ENCODE results near the gene BCL2.

The BCL2 gene

DNA sequence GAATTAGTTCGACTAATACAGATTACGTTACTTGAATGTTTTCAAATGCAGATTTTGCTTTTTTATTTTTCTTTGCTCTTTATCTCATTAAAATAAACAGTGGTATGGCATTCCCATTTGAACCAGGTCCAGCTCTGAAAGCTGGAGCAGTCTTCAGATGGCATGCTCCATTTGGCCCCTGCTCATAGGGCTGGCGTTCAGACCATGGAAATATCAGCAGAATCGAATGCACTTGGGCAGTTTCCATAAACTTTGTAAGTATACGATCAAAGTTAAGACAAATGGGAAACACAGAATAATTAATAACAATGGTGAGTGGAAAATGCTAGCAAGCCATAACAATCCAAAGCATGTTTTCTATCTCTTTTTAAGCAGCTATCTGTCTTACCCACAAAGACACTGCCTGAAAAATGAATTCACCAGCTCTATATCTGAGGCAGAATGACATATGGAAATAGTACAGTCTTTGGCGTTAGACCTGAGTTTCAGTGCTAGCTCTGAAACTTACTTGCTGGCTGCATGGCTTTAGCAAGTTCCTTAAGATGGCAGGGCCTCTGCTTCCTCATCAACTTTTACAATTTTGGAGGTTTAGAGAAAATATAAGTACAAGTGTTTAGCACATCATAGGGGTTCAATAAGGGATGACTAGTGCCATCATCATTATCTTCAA lies 131.6 kb downstream of the BCL2 start:
- DNase-seq (ENCODE audit: extremely low read depth, low read depth) = no peak
- TF ChIP-seq, protein P1, sequence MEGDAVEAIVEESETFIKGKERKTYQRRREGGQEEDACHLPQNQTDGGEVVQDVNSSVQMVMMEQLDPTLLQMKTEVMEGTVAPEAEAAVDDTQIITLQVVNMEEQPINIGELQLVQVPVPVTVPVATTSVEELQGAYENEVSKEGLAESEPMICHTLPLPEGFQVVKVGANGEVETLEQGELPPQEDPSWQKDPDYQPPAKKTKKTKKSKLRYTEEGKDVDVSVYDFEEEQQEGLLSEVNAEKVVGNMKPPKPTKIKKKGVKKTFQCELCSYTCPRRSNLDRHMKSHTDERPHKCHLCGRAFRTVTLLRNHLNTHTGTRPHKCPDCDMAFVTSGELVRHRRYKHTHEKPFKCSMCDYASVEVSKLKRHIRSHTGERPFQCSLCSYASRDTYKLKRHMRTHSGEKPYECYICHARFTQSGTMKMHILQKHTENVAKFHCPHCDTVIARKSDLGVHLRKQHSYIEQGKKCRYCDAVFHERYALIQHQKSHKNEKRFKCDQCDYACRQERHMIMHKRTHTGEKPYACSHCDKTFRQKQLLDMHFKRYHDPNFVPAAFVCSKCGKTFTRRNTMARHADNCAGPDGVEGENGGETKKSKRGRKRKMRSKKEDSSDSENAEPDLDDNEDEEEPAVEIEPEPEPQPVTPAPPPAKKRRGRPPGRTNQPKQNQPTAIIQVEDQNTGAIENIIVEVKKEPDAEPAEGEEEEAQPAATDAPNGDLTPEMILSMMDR (IDR thresholded peaks at IDR 0.05; ENCODE audit: low read depth, low read length) = no peak

DNA sequence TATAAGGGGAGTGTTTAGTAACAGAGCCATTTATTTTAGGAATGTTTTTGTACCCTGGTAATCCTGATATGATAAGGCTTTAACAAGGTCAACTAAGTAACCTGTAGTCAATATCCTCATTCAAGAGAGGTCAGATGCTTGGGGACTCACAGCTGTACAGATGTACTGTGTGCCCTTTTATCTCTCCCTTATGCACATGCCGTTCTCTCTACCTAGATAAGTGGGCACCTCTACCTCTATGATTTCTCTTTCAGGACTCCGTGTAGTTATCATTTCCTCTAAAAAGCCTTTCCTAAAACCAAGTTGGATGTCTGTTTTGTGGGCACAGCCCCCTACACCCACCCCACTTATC lies 132.4 kb downstream of the BCL2 start:
- TF ChIP-seq, protein P1 (IDR thresholded peaks at IDR 0.05; ENCODE audit: low read depth, low read length) = no peak
- DNase-seq (ENCODE audit: extremely low read depth, low read depth) = no peak

DNA sequence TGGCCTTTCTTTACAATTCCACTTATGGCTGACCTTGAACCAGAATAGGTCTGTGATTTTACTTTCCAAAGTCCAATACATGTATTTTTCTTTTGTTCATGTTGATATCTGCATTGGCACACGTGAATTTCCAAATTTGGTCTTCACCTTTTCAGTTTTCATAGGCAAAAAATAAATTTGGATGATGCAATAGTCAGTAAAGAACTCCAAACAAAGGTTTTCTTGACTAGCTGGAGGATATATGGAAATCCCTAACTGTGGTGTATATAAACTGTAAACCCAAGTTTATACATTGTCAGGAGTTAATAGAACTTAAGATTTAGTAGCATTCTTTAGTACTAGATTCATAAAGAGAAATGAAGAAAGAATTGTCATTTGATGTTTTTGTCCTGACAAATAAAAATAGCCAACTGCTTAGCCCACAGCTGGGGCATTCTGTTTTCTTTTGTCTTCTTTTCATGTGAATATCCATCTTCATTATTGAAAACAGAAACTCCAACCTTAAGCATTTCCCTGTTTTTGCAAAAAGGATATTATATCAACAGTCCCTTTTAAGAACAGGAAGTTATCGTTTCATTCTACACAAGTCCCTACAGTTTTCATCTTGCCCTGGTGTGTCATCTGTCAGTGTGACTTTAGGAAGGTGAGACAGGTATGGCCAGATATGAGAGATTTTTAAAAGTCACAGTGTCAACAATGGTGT lies 132.9 kb downstream of the BCL2 start:
- TF ChIP-seq, protein P1 (IDR thresholded peaks at IDR 0.05; ENCODE audit: low read depth, low read length) = no peak
- DNase-seq (ENCODE audit: extremely low read depth, low read depth) = no peak

DNA sequence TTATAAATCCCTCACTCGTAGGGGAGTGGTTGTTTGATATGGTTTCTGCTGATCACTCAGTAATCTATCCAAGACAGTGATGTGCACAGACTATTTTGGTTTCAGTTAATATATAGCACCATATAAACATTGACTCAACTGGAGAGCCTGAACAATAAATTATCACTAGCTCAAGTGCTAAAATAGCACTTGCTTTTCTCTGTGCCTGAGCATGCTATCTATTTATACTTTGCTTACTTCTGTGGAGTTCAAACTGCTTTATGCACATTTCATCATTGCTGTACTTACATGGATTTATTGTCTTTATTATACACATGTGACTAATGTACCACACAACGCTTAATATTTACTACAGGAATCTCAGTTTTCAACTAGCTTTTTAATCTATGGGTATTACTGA lies 133.6 kb downstream of the BCL2 start:
- TF ChIP-seq, protein P1 (IDR thresholded peaks at IDR 0.05; ENCODE audit: low read depth, low read length) = no peak
- DNase-seq (ENCODE audit: extremely low read depth, low read depth) = no peak

DNA sequence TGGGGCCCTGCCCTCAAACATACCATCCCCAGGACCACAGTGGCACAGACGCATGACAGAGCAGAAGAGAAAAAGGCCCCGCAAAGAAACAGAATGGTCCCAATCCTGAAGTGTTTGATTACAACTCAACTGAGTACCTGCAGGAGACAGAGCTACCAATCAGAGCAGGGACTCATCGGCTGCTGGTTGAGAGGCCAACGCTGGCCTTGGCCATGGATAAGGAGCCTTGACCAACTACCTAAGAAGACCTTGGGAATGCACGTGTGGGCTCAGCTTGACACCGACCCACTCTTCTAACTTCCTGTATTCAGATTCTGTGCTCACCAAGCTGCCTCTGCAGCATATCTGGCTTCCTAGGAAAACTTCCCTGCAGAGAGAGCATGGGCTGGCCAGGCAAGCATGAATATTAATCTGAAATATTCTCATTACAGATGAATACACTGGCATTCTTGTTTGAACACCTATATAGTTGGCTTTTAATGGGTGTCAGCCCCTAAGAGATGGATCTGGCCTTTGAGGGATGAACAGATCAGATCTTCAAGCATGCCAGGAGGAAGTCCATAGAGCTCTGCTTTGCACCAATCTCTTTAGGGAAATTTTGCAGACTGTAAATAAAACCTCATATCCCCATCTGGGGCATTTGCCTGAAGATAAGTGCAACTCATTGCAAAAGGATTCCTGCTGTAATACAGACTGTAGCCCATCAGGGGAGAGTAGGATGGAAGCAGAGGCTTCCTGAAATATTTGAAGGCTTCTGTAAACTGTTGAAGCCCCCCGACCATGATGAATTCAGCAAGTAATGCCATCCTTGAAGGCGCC lies 135.4 kb downstream of the BCL2 start:
- DNase-seq (ENCODE audit: extremely low read depth, low read depth) = no peak
- TF ChIP-seq, protein P1 (IDR thresholded peaks at IDR 0.05; ENCODE audit: low read depth, low read length) = no peak

DNA sequence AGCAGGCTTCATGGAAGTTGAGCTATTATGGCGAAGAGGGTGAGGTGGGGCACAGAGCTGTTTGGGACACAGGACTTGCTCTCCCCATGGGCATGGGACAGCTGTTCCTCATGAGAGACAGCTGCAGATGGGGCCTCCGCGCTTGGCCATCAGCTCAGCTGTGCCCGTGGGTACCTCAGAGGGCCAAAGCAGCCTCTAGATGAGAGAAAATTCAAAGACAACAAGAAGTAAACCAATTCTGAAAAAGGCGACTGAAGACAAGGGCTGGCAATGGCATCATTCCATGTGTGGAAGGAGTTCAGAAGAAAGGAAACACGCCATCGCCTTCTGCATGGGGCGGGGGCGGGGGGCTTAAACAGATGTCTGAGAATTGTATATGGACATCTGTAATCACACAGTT lies 136.2 kb downstream of the BCL2 start:
- TF ChIP-seq, protein P1 (IDR thresholded peaks at IDR 0.05; ENCODE audit: low read depth, low read length) = no peak
- DNase-seq (ENCODE audit: extremely low read depth, low read depth) = no peak

DNA sequence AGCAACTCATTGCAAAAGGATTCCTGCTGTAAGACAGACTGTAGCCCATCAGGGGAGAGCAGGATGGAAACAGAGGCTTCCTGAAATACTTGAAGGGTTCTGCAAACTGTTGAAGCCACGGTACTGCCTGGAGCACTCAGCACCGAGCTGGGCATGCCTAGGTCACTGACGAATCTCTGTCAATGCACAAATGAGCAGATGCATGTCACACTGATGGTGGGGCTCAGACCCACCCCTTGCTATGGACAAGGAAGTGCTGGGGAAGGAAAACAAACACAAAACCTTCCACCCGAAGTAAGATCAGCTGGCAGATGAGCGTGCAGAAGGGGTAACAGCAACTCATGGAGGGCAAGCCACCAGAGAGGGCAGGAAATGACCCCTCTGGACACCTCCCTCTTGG lies 136.7 kb downstream of the BCL2 start:
- no peak for DNase-seq (ENCODE audit: extremely low read depth, low read depth)
- TF ChIP-seq, protein P1 (IDR thresholded peaks at IDR 0.05; ENCODE audit: low read depth, low read length) = no peak
